Nephron progenitor cell (in vitro differentiated cells): Measurements from ENCODE around the gene RASA2.

Source experiments
- DNase-seq: peaks from one replicate; pipeline ENCODE4 v3.0.0; 2021
- H3K27ac Mint-ChIP-seq: 2 replicates; pipeline ENCODE4 v1.8.0; 2021; ENCODE audit warnings: mild to moderate bottlenecking, moderate library complexity, mixed read lengths
- H3K27me3 Mint-ChIP-seq: 2 replicates; pipeline ENCODE4 v1.8.0; 2021; ENCODE audit warnings: mild to moderate bottlenecking, low read depth, mixed read lengths; ENCODE audit not compliant: poor library complexity
- H3K36me3 Mint-ChIP-seq: 2 replicates; pipeline ENCODE4 v1.8.0; 2021; ENCODE audit warnings: low read depth, mixed read lengths
- H3K4me1 Mint-ChIP-seq: 2 replicates; pipeline ENCODE4 v1.8.0; 2021; ENCODE audit warnings: mixed read lengths
- H3K4me3 Mint-ChIP-seq: 2 replicates; pipeline ENCODE4 v1.8.0; 2021; ENCODE audit warnings: mild to moderate bottlenecking, moderate library complexity, mixed read lengths
- H3K9me3 Mint-ChIP-seq: 2 replicates; pipeline ENCODE4 v1.8.0; 2021; ENCODE audit warnings: mild to moderate bottlenecking, moderate library complexity, mixed read lengths
- CTCF ChIP-seq: fragments of 200-600 bp; sonication (generic); IDR thresholded peaks from 2 replicates; pipeline ENCODE4 v1.5.0; 2021; ENCODE audit warnings: antibody characterized with exemption

Gene RASA2

GRCh38 chr3:141651409-141651808 lies 164.6 kb downstream of the RASA2 start:
- Mint-ChIP-seq H3K4me1 (peaks cover 33% of the 10 kb centered on the region), H3K36me3 (no peaks in the 10 kb centered on the region), H3K4me3 (no peak overlapping the region), H3K9me3 (peaks cover 8% of the 10 kb centered on the region), H3K27me3 (peaks cover 12% of the 10 kb centered on the region), H3K27ac (no peak overlapping the region)
- TF ChIP-seq CTCF, result no peak
- DNase-seq, result no peak

- peaks cover 33% of the 10 kb centered on the region for H3K4me1 Mint-ChIP-seq
- H3K36me3 Mint-ChIP-seq, result peaks cover 3% of the 10 kb centered on the region
- TF ChIP-seq CTCF, result no peak
- H3K27me3 Mint-ChIP-seq, result peaks cover 18% of the 10 kb centered on the region
- H3K4me3 Mint-ChIP-seq, result no peak overlapping the region
- no peak for DNase-seq
- no peak overlapping the region for H3K27ac Mint-ChIP-seq
- peaks cover 18% of the 10 kb centered on the region for H3K9me3 Mint-ChIP-seq
Observed at GRCh38 chr3:141652349-141652748, 165.5 kb downstream of the RASA2 start.

GRCh38 chr3:141653847-141654246 lies 167.0 kb downstream of the RASA2 start:
- no peak overlapping the region for H3K27ac Mint-ChIP-seq
- peaks cover 33% of the 10 kb centered on the region for H3K27me3 Mint-ChIP-seq

GRCh38 chr3:141655801-141656200 lies 169.0 kb downstream of the RASA2 start:
- DNase-seq, result no peak
- H3K4me1 Mint-ChIP-seq, result peaks cover 45% of the 10 kb centered on the region
- no peak overlapping the region for H3K4me3 Mint-ChIP-seq
- peaks cover 22% of the 10 kb centered on the region for H3K9me3 Mint-ChIP-seq
- H3K27ac Mint-ChIP-seq, result no peak overlapping the region
- H3K36me3 Mint-ChIP-seq, result peaks cover 4% of the 10 kb centered on the region
- peaks cover 52% of the 10 kb centered on the region for H3K27me3 Mint-ChIP-seq
- no peak for TF ChIP-seq CTCF

More at GRCh38 chr3:141653847-141654246, 167.0 kb downstream of the RASA2 start:
- peaks cover 24% of the 10 kb centered on the region for H3K9me3 Mint-ChIP-seq
- TF ChIP-seq CTCF, result no peak
- DNase-seq, result no peak
- H3K36me3 Mint-ChIP-seq, result peaks cover 4% of the 10 kb centered on the region
- no peak overlapping the region for H3K4me3 Mint-ChIP-seq
- H3K4me1 Mint-ChIP-seq, result peaks cover 32% of the 10 kb centered on the region

- Mint-ChIP-seq H3K4me1 (peaks cover 39% of the 10 kb centered on the region), H3K27ac (no peak overlapping the region), H3K4me3 (no peak overlapping the region), H3K27me3 (peaks cover 61% of the 10 kb centered on the region), H3K36me3 (peaks cover 4% of the 10 kb centered on the region), H3K9me3 (peaks cover 19% of the 10 kb centered on the region)
- TF ChIP-seq CTCF, result no peak
- no peak for DNase-seq
Observed at GRCh38 chr3:141656771-141657170, 169.9 kb downstream of the RASA2 start.

- Mint-ChIP-seq H3K27me3 (peaks cover 64% of the 10 kb centered on the region), H3K9me3 (peaks cover 19% of the 10 kb centered on the region), H3K4me3 (no peak overlapping the region), H3K36me3 (peaks cover 4% of the 10 kb centered on the region), H3K27ac (no peak overlapping the region), H3K4me1 (peaks cover 35% of the 10 kb centered on the region)
- TF ChIP-seq CTCF, result no peak
- no peak for DNase-seq
Observed at GRCh38 chr3:141657516-141657915, 170.7 kb downstream of the RASA2 start.
